Endothelial cell of umbilical vein (primary cell): Measurements from ENCODE around the gene FBXL12.

Source experiments
- CTCF ChIP-seq, 2 donors: IDR thresholded peaks; 1 replicate in 1 of 2; 2 replicates in 1 of 2; pipeline ENCODE4 v1.5.1; 2011; ENCODE audit warnings: low read length in 2 of 2, mild to moderate bottlenecking in 2 of 2, moderate library complexity in 2 of 2, control low read depth in 1 of 2, inconsistent platforms in 1 of 2, low read depth in 1 of 2; ENCODE audit not compliant: insufficient read depth in 1 of 2; ENCODE audit errors: extremely low read depth in 1 of 2
- EZH2 ChIP-seq: IDR thresholded peaks from 2 replicates; pipeline ENCODE4 v1.6.1; 2012; ENCODE audit warnings: borderline replicate concordance, low read depth, mild to moderate bottlenecking, moderate library complexity, low read length, inconsistent platforms; ENCODE audit not compliant: severe bottlenecking
- FOS ChIP-seq: IDR thresholded peaks from 2 replicates; pipeline ENCODE4 v1.6.1; 2011; ENCODE audit warnings: mild to moderate bottlenecking, low read length, moderate library complexity, borderline replicate concordance; ENCODE audit not compliant: insufficient read depth
- GATA2 ChIP-seq: IDR thresholded peaks from 2 replicates; pipeline ENCODE4 v1.7.0; 2011; ENCODE audit warnings: low read depth, mild to moderate bottlenecking, moderate library complexity, mixed read lengths, low read length; ENCODE audit not compliant: insufficient read length, insufficient read depth
- JUN ChIP-seq: IDR thresholded peaks from 2 replicates; pipeline ENCODE4 v1.6.1; 2011; ENCODE audit warnings: borderline replicate concordance, low read depth; ENCODE audit not compliant: insufficient read length, insufficient read depth
- MAX ChIP-seq: IDR thresholded peaks from 2 replicates; pipeline ENCODE4 v1.6.1; 2011; ENCODE audit not compliant: insufficient read depth, insufficient read length
- MYC ChIP-seq: IDR thresholded peaks from one replicate; pipeline ENCODE4 v1.6.1; 2011; ENCODE audit warnings: mild to moderate bottlenecking, low read depth, low read length
- POLR2A ChIP-seq: IDR thresholded peaks from 2 replicates; pipeline ENCODE4 v1.6.1; 2012; ENCODE audit warnings: low read depth, mild to moderate bottlenecking, control low read depth, low read length
- POLR2AphosphoS5 ChIP-seq: IDR thresholded peaks from 2 replicates; pipeline ENCODE4 v1.6.1; 2012; ENCODE audit warnings: low read depth, mild to moderate bottlenecking, control low read depth, low read length, moderate library complexity; ENCODE audit not compliant: insufficient read depth

GRCh38 chr19:9850235-9850959, 31.5 kb upstream of the FBXL12 start:
- TF ChIP-seq MAX (no peak), CTCF (IDR thresholded peaks at IDR 0.05; ENCODE audit: extremely low read depth in 1 of 2, insufficient read depth in 1 of 2, low read depth in 1 of 2, low read length in 2 of 2) (no peak), POLR2AphosphoS5 (no peak), EZH2 (no peak), POLR2A (no peak), MYC (no peak), JUN (no peak), FOS (no peak), GATA2 (no peak)
